Tibial artery (tissue), 4 donors: ENCODE results near the gene PRPF8.

ENCODE experiments used
- DNase-seq, 2 donors: peaks; one replicate each; pipeline ENCODE4 v3.0.0-alpha.2; 2019
- H3K27ac ChIP-seq, 2 donors: fragments of 200-600 bp; sonication (generic) in 1 of 2; 1 replicate in 1 of 2; 2 replicates in 1 of 2; pipeline ENCODE4 v1.5.1; 2018 to 2019; ENCODE audit warnings: mild to moderate bottlenecking in 1 of 2
- H3K27me3 ChIP-seq, 2 donors: fragments of 200-600 bp; sonication (generic) in 1 of 2; one replicate each; pipeline versions ENCODE4 v1.5.1 to v1.6.0; 2016 to 2019
- H3K36me3 ChIP-seq, 3 donors: fragments of 200-600 bp; sonication (generic) in 2 of 3; one replicate each; pipeline ENCODE4 v1.5.1; 2016 to 2019; ENCODE audit warnings: mild to moderate bottlenecking in 2 of 3
- H3K4me1 ChIP-seq, 4 donors: fragments of 200-600 bp; sonication (generic) in 2 of 4; 1 replicate in 3 of 4; 2 replicates in 1 of 4; pipeline ENCODE4 v1.5.1; 2016 to 2019
- H3K4me3 ChIP-seq, 2 donors: fragments of 200-600 bp; sonication (generic) in 1 of 2; 1 replicate in 1 of 2; 2 replicates in 1 of 2; pipeline ENCODE4 v1.5.1; 2018 to 2019; ENCODE audit warnings: mild to moderate bottlenecking in 2 of 2
- H3K9me3 ChIP-seq, 3 donors: fragments of 200-600 bp; sonication (generic) in 1 of 3; one replicate each; pipeline ENCODE4 v1.5.1; 2016 to 2019
- CTCF ChIP-seq, 2 experiments: fragments of 200-600 bp in 1 of 2; fragments of 450-650 bp in 1 of 2; IDR thresholded peaks; one replicate each; pipeline ENCODE4 v1.5.1; 2017 to 2019; ENCODE audit warnings: antibody characterized with exemption in 2 of 2, mild to moderate bottlenecking in 1 of 2, moderate library complexity in 1 of 2
- intact Hi-C: fragments of 100-400 bp; cut with DNase I; formaldehyde crosslinking; loops from one replicate; pipeline ENCODE4 v1.15.0; 2023; ENCODE audit warnings: low total_unique reads

PRPF8 gene

DNA sequence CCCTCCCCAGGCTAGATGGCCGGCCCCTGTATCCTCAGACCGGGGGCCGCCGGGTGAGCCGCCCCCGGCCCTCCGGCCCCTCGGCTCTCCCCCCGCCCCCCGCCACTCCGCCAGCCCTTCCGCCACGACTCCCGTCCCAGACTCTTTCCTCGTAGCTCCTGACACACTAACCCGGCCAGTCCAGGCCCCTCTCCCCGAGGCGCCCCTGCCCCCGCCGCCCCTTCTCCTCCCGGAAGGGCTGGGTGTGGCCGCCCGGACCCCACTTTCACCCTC lies 31.1 kb upstream of the PRPF8 start:
- peak overlapping the region; percentile 98 to 100 for H3K27ac ChIP-seq
- H3K9me3 ChIP-seq, result no peaks in the 10 kb centered on the region
- peaks cover 0 to 54% (median 45%) of the 10 kb centered on the region in 4 donors for H3K4me1 ChIP-seq
- H3K4me3 ChIP-seq, result peak overlapping the region; percentile 92 to 95
- no peak for TF ChIP-seq CTCF (IDR thresholded peaks at IDR 0.05)
- no peaks in the 10 kb centered on the region for H3K27me3 ChIP-seq
- no peak for DNase-seq
- intact Hi-C loops, result loop anchor here (5.0 to 10.0 kb wide), 2 partner anchors 152 to 319 kb away; partner anchors contain the start of gene DPH1
- peaks cover 16 to 29% (median 20%) of the 10 kb centered on the region in 3 donors for H3K36me3 ChIP-seq

- intact Hi-C loops, result loop anchor here (5.0 to 10.0 kb wide), 3 partner anchors 43 to 320 kb away; partner anchors contain the start of gene DPH1
- Histone ChIP-seq H3K27me3 (no peaks in the 10 kb centered on the region), H3K27ac (peak overlapping the region; percentile 98 to 100), H3K36me3 (peaks cover 16 to 29% (median 20%) of the 10 kb centered on the region in 3 donors), H3K4me1 (peaks cover 0 to 53% (median 47%) of the 10 kb centered on the region in 4 donors), H3K4me3 (peak overlapping the region; percentile 92 to 95), H3K9me3 (no peaks in the 10 kb centered on the region)
- DNase-seq, result peak; percentile 93 to 97
- TF ChIP-seq CTCF (IDR thresholded peaks at IDR 0.05), result no peak
These were observed 30.5 kb upstream of the PRPF8 start for GRCh38 chr17:1714980-1715802.

- DNase-seq, result peak; percentile 99 to 100
- no peaks in the 10 kb centered on the region for H3K9me3 ChIP-seq
- H3K4me3 ChIP-seq, result peak overlapping the region; percentile 92 to 95
- H3K27me3 ChIP-seq, result no peaks in the 10 kb centered on the region
- H3K36me3 ChIP-seq, result peaks cover 16 to 29% (median 20%) of the 10 kb centered on the region in 3 donors
- no peak for TF ChIP-seq CTCF (IDR thresholded peaks at IDR 0.05)
- intact Hi-C loops, result loop anchor here (5.0 to 10.0 kb wide), 2 partner anchors 42 to 320 kb away; partner anchors contain the start of gene DPH1
- H3K27ac ChIP-seq, result peak overlapping the region; percentile 98 to 100
- H3K4me1 ChIP-seq, result peaks cover 0 to 57% (median 52%) of the 10 kb centered on the region in 4 donors
These were observed 29.8 kb upstream of the PRPF8 start for GRCh38 chr17:1714427-1714979.

DNA sequence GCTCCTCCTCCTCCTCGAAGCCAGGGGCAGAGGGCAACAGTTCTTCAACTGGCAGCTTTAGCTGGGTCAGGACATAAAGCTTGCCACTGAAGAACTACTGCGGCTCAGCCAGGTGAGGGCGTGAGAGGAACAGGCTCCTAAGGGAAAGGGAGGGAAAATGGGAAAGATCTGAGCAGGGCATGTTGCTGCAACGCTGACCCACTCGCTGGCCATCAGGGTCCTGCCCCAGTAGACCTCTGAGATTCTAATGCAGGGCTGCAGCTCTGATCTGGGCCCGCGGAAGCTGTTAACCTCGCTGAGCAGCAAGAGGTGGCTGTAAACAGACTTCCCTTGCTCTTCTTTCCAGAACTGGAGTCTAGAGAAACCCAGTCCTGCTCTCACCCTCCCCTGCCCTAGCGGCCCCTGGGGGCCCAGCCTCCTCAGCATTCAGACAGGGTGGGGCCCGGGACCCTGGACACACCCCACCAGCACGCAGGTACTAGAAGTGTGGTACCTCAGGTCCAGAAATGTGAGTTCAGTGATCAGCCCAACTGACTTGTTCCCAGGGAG lies 29.3 kb upstream of the PRPF8 start:
- intact Hi-C loops, result loop anchor here (5.0 to 10.0 kb wide), 2 partner anchors 42 to 321 kb away; partner anchors contain the start of gene DPH1
- Histone ChIP-seq H3K27me3 (no peaks in the 10 kb centered on the region), H3K9me3 (no peaks in the 10 kb centered on the region), H3K27ac (peak overlapping the region; percentile 98 to 100), H3K4me3 (peak overlapping the region; percentile 92 to 95), H3K4me1 (peaks cover 0 to 61% (median 56%) of the 10 kb centered on the region in 4 donors), H3K36me3 (peaks cover 16 to 29% (median 20%) of the 10 kb centered on the region in 3 donors)
- TF ChIP-seq CTCF (IDR thresholded peaks at IDR 0.05), result peak; percentile 10 to 16
- peak in 1 of 2 donors; percentile 70 for DNase-seq

- peak overlapping the region; percentile 98 to 100 for H3K27ac ChIP-seq
- intact Hi-C loops, result loop anchor here (5.0 to 10.0 kb wide), 2 partner anchors 41 to 321 kb away; partner anchors contain the start of gene DPH1
- peaks cover 16 to 29% (median 20%) of the 10 kb centered on the region in 3 donors for H3K36me3 ChIP-seq
- TF ChIP-seq CTCF (IDR thresholded peaks at IDR 0.05), result no peak
- H3K9me3 ChIP-seq, result no peaks in the 10 kb centered on the region
- DNase-seq, result no peak
- peak overlapping the region; percentile 92 to 95 for H3K4me3 ChIP-seq
- H3K27me3 ChIP-seq, result no peaks in the 10 kb centered on the region
- H3K4me1 ChIP-seq, result peaks cover 0 to 60% (median 55%) of the 10 kb centered on the region in 4 donors
These were observed 28.7 kb upstream of the PRPF8 start for GRCh38 chr17:1713160-1713877.
